ENCODE measurements around the gene BTG1. TPM values are rescaled to one million over a fixed set of nuclear protein-coding genes. Genes with fewer than 3 reads are reported as not detected.

The BTG1 gene
- total and polyA plus RNA-seq, 2 of the 8 experiments (the other 6 are each of a cell fraction or from before 2014, with no cell fraction given), result 17.1 to 32.7 TPM

DNA sequence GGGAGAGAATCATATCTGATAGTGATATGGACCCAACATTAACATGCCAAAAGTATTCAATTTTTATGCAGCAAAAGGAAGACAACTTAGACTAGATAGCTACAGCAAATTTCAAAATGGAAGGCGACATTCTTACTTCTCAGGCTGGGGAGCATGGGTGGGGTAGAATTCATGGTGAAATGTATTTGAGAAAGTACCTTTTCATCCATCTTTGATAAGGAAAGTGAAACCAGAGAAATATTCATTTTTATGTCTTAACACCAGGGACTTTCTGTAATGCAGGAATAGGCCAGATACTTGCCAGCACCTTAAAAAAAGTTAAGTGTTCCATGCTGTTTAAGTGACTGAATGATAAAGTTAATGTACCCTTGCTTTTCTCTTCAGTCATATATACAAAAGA, 13.4 kb downstream of the BTG1 start:
- H3K36me3 ChIP-seq (ENCODE audit: control insufficient read depth in 2 of 4, insufficient read depth in 4 of 4, low read length in 3 of 4), result peaks cover 0 to 5% (median 0%) of the 10 kb centered on the region in 4 experiments; a peak in 1 of 8 replicates
- no peak overlapping the region for H2BK15ac ChIP-seq (ENCODE audit: low read length)
- H3K23me2 ChIP-seq (ENCODE audit: low read depth, low read length), result no peaks in the 10 kb centered on the region; the same call in 1 of the 2 replicates
- DNase-seq (ENCODE audit: low read depth in 1 of 2, low spot score in 2 of 2), result no peak
- peaks cover 18 to 98% of the 10 kb centered on the region in 2 experiments; a peak in 3 of 4 replicates for H3K79me2 ChIP-seq (ENCODE audit: control insufficient read depth in 1 of 2, insufficient read depth in 2 of 2, low read length in 2 of 2)
- TF ChIP-seq MAFK (IDR thresholded peaks at IDR 0.05; ENCODE audit: low read depth, low read length) (no peak), GABPA (IDR thresholded peaks at IDR 0.05; ENCODE audit: borderline replicate concordance, insufficient read depth, low read length) (no peak), NANOG (IDR thresholded peaks at IDR 0.05; ENCODE audit: insufficient read depth, low read depth, low read length, poor library complexity, severe bottlenecking) (no peak), RFX5 (IDR thresholded peaks at IDR 0.05; ENCODE audit: borderline replicate concordance, low read depth, low read length) (no peak), EP300 (IDR thresholded peaks at IDR 0.05; ENCODE audit: borderline replicate concordance in 1 of 2, low read depth in 2 of 2, low read length in 2 of 2) (no peak), SP4 (IDR thresholded peaks at IDR 0.05; ENCODE audit: low read length) (no peak), EZH2 (IDR thresholded peaks at IDR 0.05; ENCODE audit: low read depth, low read length, severe bottlenecking) (no peak), SP2 (IDR thresholded peaks at IDR 0.05; ENCODE audit: low read length) (no peak), CTBP2 (IDR thresholded peaks at IDR 0.05; ENCODE audit: borderline replicate concordance, insufficient read depth, insufficient read length, low read length) (no peak), SUZ12 (IDR thresholded peaks at IDR 0.05; ENCODE audit: low read length) (no peak)
- no peak overlapping the region for H3K4me2 ChIP-seq (ENCODE audit: insufficient read depth in 1 of 2, low read depth in 2 of 2, low read length in 2 of 2)
- H2BK12ac ChIP-seq (ENCODE audit: low read depth, low read length), result no peak overlapping the region
- no peaks in the 10 kb centered on the region for H3K9me3 ChIP-seq (ENCODE audit: insufficient read depth in 2 of 2, low read depth in 1 of 2, low read length in 1 of 2)
- no peak overlapping the region for H4K91ac ChIP-seq (replicated peaks; ENCODE audit: insufficient read length, low read length)
- H3K18ac ChIP-seq (ENCODE audit: extremely low read depth, low read length), result no peak overlapping the region
- no peak overlapping the region for H2BK20ac ChIP-seq (ENCODE audit: low read length)
- CTCF ChIA-PET (ENCODE audit: partially characterized antibody), result interaction anchor here (2.7 kb wide), 1 partner anchor 12 kb away, joined by 8 read pairs; no protein-coding TSS in a partner anchor
- H3K79me1 ChIP-seq (ENCODE audit: low read depth, low read length), result peaks cover 3% of the 10 kb centered on the region; the same call in 1 of the 2 replicates
- no peak overlapping the region for H2AK5ac ChIP-seq (ENCODE audit: low read depth, low read length)
- H4K8ac ChIP-seq (ENCODE audit: extremely low read depth, insufficient read depth, low read length), result no peak overlapping the region
- no peak overlapping the region for H2AFZ ChIP-seq (ENCODE audit: low read length)
- H3K56ac ChIP-seq (replicated peaks; ENCODE audit: insufficient read length, low read depth, low read length), result no peak overlapping the region
- no peak overlapping the region for H2BK120ac ChIP-seq (replicated peaks; ENCODE audit: low read depth, low read length)
- H3K14ac ChIP-seq (ENCODE audit: insufficient read length), result no peak overlapping the region
- POLR2A ChIA-PET (ENCODE audit: partially characterized antibody), result interaction anchor here (1.2 to 7.4 kb wide), 2 partner anchors 9 to 13 kb away, joined by 3 to 119 read pairs; partner anchors contain the start of gene BTG1
- H4K5ac ChIP-seq (ENCODE audit: insufficient read length, low read depth, low read length), result no peak overlapping the region
- 94% methylated on average over 1 of the region's 1 CpG; no CpG with 5 or more reads in 1 of the 2 experiments for WGBS, 2 experiments (ENCODE audit: extremely low coverage in 1 of 2, insufficient coverage in 1 of 2, insufficient read length in 1 of 2, insufficient replicate concordance in 2 of 2, low coverage in 1 of 2, low lambda C conversion rate in 2 of 2, missing lambda C conversion rate in 1 of 2)
- FAIRE-seq, result no peak
- H2BK5ac ChIP-seq (ENCODE audit: low read depth, low read length), result no peak overlapping the region
- peaks cover 0 to 18% (median 15%) of the 10 kb centered on the region in 4 experiments; a peak in 4 of 7 replicates for H3K4me1 ChIP-seq (replicated peaks in 1 of 4; ENCODE audit: control insufficient read depth in 3 of 4, insufficient read depth in 4 of 4, low read length in 3 of 4)
- no peak overlapping the region for H3K23ac ChIP-seq (ENCODE audit: insufficient read length)
- no peak overlapping the region for H3K27ac ChIP-seq (ENCODE audit: low read depth, low read length)
- no peak overlapping the region for H3K4ac ChIP-seq (replicated peaks; ENCODE audit: insufficient read length, low read depth, low read length)
- no peaks in the 10 kb centered on the region for H3K27me3 ChIP-seq (replicated peaks in 1 of 4; ENCODE audit: control insufficient read depth in 3 of 4, extremely low read depth in 1 of 4, insufficient read depth in 3 of 4, low read length in 3 of 4)
- peaks cover 0 to 2% of the 10 kb centered on the region in 2 experiments for H4K20me1 ChIP-seq (replicated peaks in 1 of 2; ENCODE audit: control insufficient read depth in 1 of 2, insufficient read depth in 2 of 2, low read length in 2 of 2)
- no peak overlapping the region for H3K4me3 ChIP-seq (ENCODE audit: extremely low read depth in 1 of 4, insufficient read depth in 2 of 4, low read depth in 3 of 4, low read length in 4 of 4)
- H3K9ac ChIP-seq (replicated peaks in 1 of 4; ENCODE audit: extremely low read depth in 1 of 4, low read depth in 3 of 4, low read length in 3 of 4), result no peak overlapping the region
